Urinary bladder (tissue), 4 donors: Measurements from ENCODE around the gene CHST3. TPM values are rescaled to one million over a fixed set of nuclear protein-coding genes. Genes with fewer than 3 reads are reported as not detected.

Source experiments
- DNase-seq: peaks from one replicate; pipeline ENCODE4 v3.0.0-alpha.2; 2015; ENCODE audit errors: extremely low spot score
- H3K27ac ChIP-seq: one replicate; pipeline ENCODE4 v1.5.1; 2013; ENCODE audit warnings: low read depth, mild to moderate bottlenecking, moderate library complexity
- H3K36me3 ChIP-seq: one replicate; pipeline ENCODE4 v1.6.1; 2013; ENCODE audit warnings: mild to moderate bottlenecking, moderate library complexity; ENCODE audit not compliant: insufficient read depth
- H3K4me1 ChIP-seq: one replicate; pipeline ENCODE4 v1.6.1; 2013; ENCODE audit warnings: mild to moderate bottlenecking, moderate library complexity; ENCODE audit not compliant: insufficient read depth
- H3K4me3 ChIP-seq: one replicate; pipeline ENCODE4 v1.5.1; 2013; ENCODE audit warnings: low read depth, low read length
- WGBS: extraction: QIAGEN DNeasy Blood & Tissue Kit; methylation state at CpG from one replicate; pipeline ENCODE4 v1.1.7; 2013; 5-methylcytosine and 5-hydroxymethylcytosine counted together
- polyA plus RNA-seq: library from polyadenylated mRNA; stranded (reverse); fragments of 200-250 nt; gene quantifications from one replicate; pipeline ENCODE4 v1.2.3, GENCODE V29; 2013
- total RNA-seq: library from RNA; depleted of rRNA; stranded (reverse); fragments of >200 nt; gene quantifications from one replicate; pipeline ENCODE4 v1.2.3, GENCODE V29; 2014
- donor health status: healthy with polysubstance abuse.
- donor health status: healthy.

The CHST3 gene
- total and polyA plus RNA-seq, 2 donors, result 15.9 to 17.1 TPM

DNA sequence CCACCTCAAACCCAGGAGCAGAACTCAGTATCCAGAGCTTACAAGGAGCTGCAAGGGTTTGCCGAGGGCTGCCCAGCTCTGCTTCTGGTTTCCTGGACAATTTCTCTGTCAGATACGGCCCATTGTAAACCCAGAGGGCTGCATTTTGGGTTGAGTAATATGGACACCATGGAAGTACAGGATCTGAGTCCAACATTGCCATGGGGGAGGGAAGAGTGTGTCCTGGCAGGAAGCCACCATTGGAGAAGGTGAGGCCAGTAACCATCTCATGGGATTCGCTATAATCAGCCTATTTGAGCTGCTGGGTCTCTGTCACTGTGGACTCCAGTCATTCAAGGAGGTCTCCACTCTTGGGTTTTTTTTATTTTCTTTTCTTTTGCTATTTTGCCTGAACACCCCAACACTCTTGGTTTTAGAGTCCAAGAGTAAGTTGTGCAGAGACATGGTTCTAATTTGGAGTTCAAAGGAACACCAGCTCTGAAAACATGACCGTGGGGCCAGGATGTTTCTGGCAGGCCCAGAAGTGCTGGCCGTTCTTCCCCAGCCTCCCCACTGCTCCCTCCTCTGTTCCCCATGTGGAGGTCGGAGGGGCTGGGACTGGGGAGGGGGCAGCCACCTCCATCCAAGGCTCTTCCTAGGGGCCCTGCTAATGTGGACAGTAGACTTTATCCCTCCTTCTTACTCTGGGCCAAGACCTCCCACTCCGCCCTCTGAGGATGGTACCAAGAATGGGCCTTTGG, 46.2 kb downstream of the CHST3 start:
- no peaks in the 10 kb centered on the region for H3K4me1 ChIP-seq
- H3K4me3 ChIP-seq, result no peak overlapping the region
- no peak for DNase-seq
- WGBS, result 70% methylated on average over 7 of the region's 7 CpGs
- no peaks in the 10 kb centered on the region for H3K36me3 ChIP-seq
- H3K27ac ChIP-seq, result peak overlapping the region; percentile 82

DNA sequence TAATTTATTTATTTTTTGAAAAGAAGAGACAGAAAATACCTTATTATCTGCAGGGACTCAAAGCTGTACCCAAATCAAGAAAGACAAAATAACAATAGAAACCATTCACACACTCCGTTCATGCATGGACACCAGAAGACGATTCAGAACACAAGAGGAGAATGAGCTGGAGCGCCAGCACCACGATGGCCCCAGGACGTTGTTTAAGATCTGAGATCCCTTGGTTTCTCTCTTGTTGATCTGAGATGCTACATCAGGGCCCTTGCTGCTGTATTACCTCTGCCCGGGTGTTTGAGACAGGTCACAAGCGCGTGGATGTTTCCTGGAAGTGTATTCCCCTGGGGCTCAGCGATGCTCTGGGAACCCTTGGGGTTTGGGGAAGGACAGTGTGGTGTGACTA, 46.8 kb downstream of the CHST3 start:
- Histone ChIP-seq H3K36me3 (no peaks in the 10 kb centered on the region), H3K4me1 (no peaks in the 10 kb centered on the region), H3K27ac (no peak overlapping the region), H3K4me3 (no peak overlapping the region)
- 96% methylated on average over 9 of the region's 9 CpGs for WGBS
- no peak for DNase-seq

DNA sequence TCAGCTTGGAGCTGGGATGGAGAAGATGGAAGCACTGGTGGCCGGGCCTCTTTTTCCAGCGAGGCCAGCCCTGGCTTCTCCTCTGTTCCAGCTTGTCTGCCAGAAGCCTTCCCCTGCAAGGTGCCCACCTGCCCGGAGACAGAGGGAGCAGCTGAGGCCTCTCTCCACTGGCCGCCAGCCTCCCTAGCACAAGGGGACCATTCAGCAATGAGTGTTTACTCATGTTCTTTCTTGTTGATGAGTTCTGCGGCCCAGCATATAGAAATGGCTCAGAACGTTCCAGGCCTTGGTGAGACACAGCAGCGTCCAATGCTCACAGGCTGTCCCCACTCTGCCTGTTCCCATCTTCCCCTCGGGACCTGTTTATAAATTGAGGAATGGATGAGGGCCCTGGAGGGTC, 47.3 kb downstream of the CHST3 start:
- Histone ChIP-seq H3K27ac (no peak overlapping the region), H3K36me3 (no peaks in the 10 kb centered on the region), H3K4me3 (no peak overlapping the region), H3K4me1 (no peaks in the 10 kb centered on the region)
- no peak for DNase-seq
- 94% methylated on average over 8 of the region's 8 CpGs for WGBS

DNA sequence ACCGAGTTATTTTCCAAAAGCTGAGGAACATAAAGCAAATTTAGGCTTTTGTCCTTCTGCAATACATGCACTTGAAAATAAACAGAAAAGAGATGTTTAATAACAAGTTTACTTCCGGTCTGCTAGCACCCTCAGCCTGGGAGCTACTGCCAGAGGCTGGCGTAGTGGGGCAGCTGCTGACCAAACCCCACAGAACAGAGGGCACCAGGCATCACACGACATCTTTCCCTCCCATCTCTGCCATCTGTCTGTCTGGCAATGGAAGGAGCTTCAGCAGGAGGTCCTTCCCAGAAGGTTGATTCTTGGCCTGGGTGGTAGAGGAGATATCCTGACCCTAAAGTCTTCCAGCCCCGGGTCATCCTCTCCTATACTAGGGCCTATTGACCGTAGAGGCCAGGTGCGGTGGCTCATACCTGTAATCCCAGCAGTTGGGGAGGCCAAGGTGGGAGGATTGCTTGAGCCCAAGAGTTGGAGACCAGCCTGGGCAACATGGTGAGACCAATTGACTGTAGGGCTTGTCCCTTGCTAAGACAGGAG, 47.8 kb downstream of the CHST3 start:
- Histone ChIP-seq H3K27ac (no peak overlapping the region), H3K4me1 (no peaks in the 10 kb centered on the region), H3K4me3 (no peak overlapping the region), H3K36me3 (no peaks in the 10 kb centered on the region)
- no peak for DNase-seq
- whole genome bisulfite sequencing, result 96% methylated on average over 7 of the region's 7 CpGs

DNA sequence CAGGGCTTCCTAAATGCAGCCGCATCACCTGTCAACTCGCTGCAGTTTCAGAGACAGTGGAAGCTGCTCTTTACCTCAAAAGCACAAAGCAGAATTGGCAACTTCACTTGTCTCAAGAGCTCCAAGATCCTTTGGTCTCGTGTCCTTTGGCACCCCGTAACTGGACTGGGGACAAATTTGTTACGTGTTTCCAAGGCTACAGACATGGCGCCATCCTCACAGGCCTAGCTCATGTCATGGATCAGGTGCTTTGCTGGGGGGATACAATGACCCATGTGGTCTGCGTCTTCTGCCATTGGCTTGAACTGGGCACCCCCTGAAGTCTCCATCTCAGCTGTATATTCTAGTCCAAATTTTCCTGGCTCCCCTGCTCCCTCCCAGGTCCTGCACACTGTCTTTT, 48.6 kb downstream of the CHST3 start:
- DNase-seq, result no peak
- Histone ChIP-seq H3K4me3 (no peak overlapping the region), H3K27ac (no peak overlapping the region), H3K36me3 (no peaks in the 10 kb centered on the region), H3K4me1 (peaks cover 1% of the 10 kb centered on the region)
- whole genome bisulfite sequencing, result 97% methylated on average over 7 of the region's 7 CpGs

DNA sequence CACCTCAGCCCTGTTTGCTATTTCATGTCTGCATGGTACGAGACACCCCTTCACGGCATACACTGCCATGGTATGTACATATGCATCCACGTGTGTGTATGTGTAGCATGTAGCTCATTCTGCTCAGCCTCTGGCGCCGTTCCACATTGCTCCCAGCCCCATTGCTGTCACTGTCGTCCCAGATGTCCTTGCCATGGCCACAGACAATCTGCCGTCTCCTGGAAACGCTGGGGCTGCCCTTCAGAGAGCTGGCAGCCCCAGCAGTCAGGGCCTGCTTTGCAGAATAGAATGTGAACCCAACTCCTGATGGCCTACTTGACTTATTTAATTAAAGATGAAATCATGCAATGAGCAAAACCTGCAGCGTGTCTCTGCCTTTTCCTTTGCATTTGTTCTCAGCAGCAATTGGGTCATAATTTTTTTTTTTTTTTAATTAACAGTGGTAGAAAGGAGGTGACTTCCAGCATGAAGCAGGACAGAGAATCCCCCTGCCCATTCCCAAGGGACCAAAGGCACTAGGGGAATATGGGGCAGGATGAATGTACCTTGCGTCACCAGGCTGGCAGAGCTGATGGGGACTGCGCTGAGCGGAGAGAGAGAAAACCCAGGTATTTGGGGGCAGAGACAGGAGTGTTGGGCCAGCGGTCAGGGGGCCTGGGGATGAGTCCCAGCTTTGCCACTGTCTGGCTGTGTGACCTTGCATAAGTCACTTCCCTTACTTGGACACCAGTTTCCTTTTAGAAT, 49.2 kb downstream of the CHST3 start:
- no peak overlapping the region for H3K27ac ChIP-seq
- peaks cover 1% of the 10 kb centered on the region for H3K4me1 ChIP-seq
- no peak overlapping the region for H3K4me3 ChIP-seq
- H3K36me3 ChIP-seq, result no peaks in the 10 kb centered on the region
- WGBS, result 95% methylated on average over 13 of the region's 13 CpGs
- DNase-seq, result no peak

DNA sequence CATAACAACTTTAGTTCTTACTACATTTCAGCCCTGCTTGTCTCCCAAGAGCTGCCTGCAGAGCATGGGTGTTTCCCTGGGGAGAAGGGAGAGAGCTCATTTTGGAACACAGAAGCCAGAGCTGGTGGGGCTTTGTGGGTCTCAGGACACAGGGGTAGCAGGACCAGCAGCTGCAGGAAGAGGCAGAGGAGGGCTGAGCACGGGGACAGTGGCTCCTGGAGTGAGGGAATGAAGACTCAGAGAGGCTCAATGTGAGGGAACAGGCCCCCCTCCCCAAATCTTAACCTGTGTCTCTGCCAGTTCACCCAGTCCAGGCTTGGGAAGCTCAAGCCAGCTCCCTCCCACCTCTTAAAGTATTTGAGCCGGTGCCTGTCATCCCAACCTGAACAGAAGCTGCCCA, 50.0 kb downstream of the CHST3 start:
- no peak overlapping the region for H3K4me3 ChIP-seq
- H3K36me3 ChIP-seq, result no peaks in the 10 kb centered on the region
- DNase-seq, result no peak
- WGBS, result 58% methylated on average over 2 of the region's 2 CpGs
- H3K4me1 ChIP-seq, result peaks cover 1% of the 10 kb centered on the region
- no peak overlapping the region for H3K27ac ChIP-seq

DNA sequence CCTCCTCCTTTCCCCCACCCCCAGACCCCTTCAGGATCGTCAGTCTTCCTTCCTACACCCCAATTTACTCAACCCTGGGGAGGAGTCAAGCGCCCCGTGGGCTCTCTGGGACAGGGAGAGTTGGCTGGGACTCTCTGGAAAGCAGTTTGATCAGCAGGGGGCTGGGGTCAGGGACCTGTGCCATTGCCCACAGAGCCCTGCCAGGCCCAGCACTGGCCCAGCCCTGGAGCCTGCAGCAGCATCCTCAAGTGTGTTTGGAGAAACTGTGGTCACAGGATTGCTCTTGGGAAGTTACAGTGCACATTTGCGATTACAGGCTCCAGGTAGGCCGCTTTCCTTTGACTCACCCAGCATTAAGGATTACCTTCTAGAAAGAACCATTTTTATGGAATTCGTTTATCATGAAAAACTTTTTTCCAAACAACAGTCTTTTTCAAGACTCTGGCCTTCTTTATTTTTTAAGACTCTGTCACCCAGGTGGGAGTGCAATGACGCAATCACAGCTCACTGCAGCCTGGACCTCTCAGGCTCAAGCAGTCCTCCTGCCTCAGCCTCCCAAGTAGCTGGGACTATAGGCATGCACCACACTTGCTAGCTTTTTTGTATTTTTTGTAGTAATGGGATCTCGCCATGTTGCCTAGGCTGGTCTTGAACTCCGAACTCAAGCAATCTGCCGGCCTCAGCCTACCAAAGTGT, 50.7 kb downstream of the CHST3 start:
- Histone ChIP-seq H3K4me3 (no peak overlapping the region), H3K36me3 (no peaks in the 10 kb centered on the region), H3K4me1 (peaks cover 1% of the 10 kb centered on the region), H3K27ac (no peak overlapping the region)
- 87% methylated on average over 10 of the region's 10 CpGs for WGBS
- no peak for DNase-seq

DNA sequence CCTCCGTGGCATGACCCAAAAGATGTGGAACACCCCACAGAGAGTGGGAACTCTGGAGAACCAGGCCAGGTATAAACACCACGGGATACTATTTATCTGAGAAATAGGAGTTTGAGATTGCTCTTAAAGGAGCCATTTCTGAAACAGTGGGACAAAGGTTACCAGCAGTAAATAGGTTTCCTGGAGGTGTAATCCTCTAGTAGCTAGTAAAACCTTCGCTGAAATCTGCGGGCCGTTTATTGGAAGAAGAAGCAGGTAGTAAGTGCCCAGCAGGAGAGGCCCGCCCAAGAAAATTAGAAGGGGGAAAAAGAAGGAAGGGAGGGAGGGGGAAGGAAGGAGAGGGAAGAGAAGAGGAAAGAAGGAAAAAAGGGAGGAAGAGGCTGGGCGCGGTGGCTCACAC, 51.6 kb downstream of the CHST3 start:
- Histone ChIP-seq H3K27ac (no peak overlapping the region), H3K36me3 (no peaks in the 10 kb centered on the region), H3K4me3 (no peak overlapping the region), H3K4me1 (peaks cover 1% of the 10 kb centered on the region)
- WGBS, result 66% methylated on average over 8 of the region's 8 CpGs
- DNase-seq, result no peak

DNA sequence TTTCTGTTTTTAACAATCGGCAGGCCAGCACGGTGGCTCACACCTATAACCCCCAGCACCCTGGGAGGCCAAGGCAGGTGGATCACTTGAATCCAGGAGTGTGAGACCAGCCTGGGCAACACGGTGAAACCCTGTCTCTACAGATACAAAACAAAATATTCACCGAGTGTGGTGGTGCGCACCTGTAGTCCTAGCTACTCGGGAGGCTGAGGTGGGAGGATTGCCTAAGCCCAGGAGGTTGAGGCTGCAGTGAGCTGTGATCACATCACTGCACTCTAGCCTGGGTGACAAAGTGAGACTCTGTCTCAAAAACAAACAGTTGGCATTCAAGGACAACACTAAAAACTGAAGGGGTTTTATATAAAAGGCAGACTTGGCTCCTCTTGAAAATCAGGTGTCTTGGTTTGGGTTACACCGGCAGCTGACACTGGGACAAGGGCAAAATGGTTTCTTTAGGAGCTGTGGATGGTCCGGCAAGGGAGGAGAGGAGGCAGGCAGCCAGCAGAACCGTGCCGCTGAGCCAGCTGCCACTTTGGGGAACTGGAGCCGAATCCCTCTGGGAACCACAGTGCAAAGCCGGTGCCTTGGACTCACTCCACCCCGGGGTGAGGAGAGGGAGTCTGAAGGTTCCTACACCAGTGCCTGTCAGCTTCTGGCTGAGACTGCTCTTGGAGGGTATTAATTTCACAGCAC, 52.6 kb downstream of the CHST3 start:
- Histone ChIP-seq H3K27ac (no peak overlapping the region), H3K4me3 (no peak overlapping the region), H3K4me1 (peaks cover 1% of the 10 kb centered on the region), H3K36me3 (no peaks in the 10 kb centered on the region)
- DNase-seq, result no peak
- WGBS, result 63% methylated on average over 13 of the region's 13 CpGs

DNA sequence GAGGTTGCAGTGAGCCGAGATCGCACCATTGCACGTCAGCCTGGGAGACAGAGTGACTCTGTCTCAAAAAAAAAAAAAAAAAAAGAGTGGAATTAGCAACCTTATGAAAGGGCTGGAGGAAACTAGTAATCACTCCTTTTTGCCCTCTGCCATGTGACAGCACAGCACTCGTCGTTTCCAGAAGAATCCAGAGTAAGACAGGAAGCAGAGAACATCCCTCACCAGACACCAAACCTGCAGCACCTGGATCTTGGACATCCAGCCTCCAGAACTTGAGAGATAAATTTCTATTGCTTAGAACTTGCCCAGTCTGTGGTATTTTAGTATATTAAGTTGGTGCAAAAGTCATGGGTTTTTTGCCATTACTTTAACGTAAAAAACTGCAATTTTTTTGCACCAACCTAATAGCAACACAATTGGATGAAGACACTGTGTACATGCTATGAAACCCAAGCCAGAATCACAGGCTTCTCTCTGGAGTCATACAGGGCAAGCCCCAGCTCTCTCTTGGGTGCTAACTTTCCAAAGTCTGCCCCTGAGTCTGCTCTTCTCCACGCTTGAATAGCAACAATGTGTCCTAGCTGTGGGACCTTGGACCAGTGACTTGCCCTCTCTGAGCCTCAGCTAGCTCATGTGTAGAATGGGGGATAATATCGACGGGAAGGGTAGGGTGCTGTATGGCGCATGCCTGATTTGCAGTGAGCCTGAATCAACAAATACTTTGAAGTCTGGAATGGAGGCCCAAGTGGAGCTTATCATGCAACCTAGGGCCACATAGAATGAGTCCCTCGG, 55.1 kb downstream of the CHST3 start:
- no peak for DNase-seq
- WGBS, result 93% methylated on average over 11 of the region's 11 CpGs
- H3K36me3 ChIP-seq, result no peaks in the 10 kb centered on the region
- no peak overlapping the region for H3K27ac ChIP-seq
- H3K4me3 ChIP-seq, result no peak overlapping the region
- H3K4me1 ChIP-seq, result peaks cover 1% of the 10 kb centered on the region

DNA sequence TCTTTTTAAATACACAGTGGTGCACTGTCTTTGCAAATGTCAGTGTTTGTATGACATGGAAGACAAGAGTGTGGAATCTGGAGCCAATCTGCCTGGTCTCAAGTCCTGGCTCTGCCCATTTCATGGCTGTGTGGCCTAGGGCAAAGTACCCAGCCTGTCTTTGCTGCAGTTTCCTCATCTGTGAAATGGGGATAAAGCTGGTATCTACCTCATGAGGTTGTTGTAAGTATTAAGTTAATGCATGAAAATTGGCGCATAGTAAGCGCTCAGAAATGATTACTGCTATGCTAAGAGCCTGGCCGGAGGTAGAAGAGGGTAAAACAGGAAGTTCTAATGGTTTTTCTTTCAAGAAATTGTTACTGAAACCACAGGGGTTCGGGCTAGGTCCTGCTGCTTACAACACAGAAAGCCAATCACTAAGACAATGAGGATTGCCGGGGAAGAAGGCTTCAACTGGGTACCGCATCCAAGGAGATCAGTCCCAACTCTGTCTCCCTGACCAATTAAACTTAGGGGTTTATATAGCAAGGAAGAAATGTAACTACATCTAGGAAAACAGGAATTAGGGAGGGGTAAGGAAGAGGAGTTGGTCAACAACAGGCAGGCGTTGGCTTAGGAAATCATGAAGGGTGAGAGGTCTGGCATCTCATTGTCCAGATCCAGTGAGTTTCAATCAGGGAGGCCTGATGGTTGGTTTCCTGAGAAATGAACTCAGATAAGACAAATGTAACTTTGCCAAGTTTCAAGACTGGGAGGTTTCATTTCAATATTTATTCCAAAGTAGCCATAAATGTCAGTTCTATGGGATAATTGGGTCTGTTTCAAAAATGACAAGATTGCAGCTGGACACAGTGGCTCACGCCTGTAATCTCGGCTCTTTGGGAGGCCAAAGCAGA, 57.0 kb downstream of the CHST3 start:
- no peaks in the 10 kb centered on the region for H3K36me3 ChIP-seq
- WGBS, result 70% methylated on average over 9 of the region's 9 CpGs
- H3K4me1 ChIP-seq, result peaks cover 1% of the 10 kb centered on the region
- H3K27ac ChIP-seq, result no peak overlapping the region
- no peak overlapping the region for H3K4me3 ChIP-seq
- DNase-seq, result no peak
